GM21576 (cell line): Measurements from ENCODE around the gene C1orf116.

Source experiments
- ATAC-seq: cut with Tn5 transposase; IDR thresholded peaks from one replicate; pipeline ENCODE4 v1.9.1; 2021; ENCODE audit warnings: mild to moderate bottlenecking, moderate library complexity; ENCODE audit not compliant: unreplicated experiment

C1orf116 gene

DNA sequence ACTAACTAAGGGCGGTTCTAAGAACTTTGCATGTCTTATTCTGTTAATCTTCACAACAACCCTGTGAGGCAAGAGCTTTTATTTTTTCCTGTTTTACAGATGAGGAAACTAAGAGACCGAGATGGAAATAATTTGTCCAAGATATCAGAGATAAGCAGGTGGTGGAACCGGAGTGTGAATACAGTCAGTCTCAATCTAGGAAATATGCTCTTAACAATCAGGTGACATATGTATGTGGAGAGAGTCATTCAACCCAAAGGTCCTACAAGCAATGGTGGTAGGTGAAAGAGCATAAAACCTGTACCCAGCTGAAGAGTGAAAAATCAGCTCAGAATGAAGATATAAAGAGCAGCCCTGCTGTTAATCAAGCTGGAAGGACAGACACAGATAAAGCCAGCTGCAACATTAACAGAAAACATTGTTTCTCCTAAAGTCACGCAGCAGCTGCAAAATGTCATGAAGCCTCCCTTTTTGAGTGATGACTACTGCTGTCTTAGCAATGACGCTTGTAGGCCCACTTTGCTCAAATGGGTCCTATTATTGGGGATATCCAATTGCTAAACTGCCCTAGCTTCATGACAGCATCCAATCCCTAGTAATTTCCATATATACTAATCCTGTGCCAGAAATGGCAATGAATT is 31.8 kb downstream of the C1orf116 start:
- ATAC-seq: no peak

- ATAC-seq: no peak
These were observed 33.7 kb downstream of the C1orf116 start for GRCh38 chr1:206998816-206999215.

GRCh38 chr1:206992790-206993189 is 39.8 kb downstream of the C1orf116 start:
- no peak for ATAC-seq

GRCh38 chr1:206987873-206988272 is 44.7 kb downstream of the C1orf116 start:
- no peak for ATAC-seq

- no peak for ATAC-seq
These were observed 45.7 kb downstream of the C1orf116 start for GRCh38 chr1:206986885-206987284.

GRCh38 chr1:206986402-206986801 is 46.2 kb downstream of the C1orf116 start:
- ATAC-seq: no peak

DNA sequence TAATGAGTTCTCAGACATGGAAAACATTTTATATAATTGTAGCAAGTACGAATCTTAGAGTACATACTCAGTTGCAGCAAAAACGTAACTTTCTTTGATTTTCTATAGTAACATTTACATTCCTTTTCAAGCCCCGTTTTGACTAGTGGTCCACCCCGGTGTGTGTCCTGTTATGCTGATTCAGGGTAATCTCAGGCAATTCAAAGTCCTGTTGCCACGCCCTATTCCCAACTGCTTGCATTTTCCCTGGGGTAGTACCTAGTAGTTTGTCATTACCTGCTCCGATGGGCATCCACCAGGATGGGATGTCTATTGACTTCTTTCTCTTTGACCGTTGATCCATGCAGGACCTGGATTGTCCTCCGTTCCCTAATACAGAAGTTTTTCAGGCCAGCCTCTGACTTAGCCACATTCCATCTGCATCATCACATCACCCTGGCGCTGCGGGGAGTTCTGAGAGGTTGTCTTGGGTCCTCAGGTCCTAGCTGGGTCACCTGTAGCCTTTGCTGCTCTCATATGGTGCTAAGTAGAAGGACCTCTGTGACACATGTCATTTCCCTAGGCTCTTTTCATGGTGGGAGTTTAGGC is 47.3 kb downstream of the C1orf116 start:
- no peak for ATAC-seq

DNA sequence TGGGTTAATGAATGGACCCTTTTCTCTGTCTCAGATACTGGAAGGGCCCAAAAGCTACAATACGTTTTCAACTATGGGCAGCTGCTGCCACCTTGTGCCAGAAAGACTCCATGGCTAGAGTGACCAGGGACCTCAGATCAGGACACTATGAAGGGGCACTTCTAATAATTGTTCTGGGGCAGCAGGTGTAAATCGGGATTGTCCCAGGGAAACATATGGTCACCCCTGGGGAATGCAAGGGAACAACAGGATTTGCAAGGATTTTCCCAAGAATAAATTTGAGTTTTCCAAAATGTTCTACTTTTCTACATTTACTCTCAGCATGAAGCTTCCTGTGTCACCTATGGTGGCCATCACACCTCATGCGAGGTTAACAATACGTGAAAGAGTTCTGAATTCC is 50.3 kb downstream of the C1orf116 start:
- ATAC-seq: no peak

- no peak for ATAC-seq
These were observed 53.0 kb downstream of the C1orf116 start for GRCh38 chr1:206979379-206980043.

- ATAC-seq: no peak
These were observed 54.3 kb downstream of the C1orf116 start for GRCh38 chr1:206978259-206978658.

GRCh38 chr1:206975306-206975705 is 57.2 kb downstream of the C1orf116 start:
- ATAC-seq: no peak

- no peak for ATAC-seq
These were observed 58.4 kb downstream of the C1orf116 start for GRCh38 chr1:206974140-206974539.

DNA sequence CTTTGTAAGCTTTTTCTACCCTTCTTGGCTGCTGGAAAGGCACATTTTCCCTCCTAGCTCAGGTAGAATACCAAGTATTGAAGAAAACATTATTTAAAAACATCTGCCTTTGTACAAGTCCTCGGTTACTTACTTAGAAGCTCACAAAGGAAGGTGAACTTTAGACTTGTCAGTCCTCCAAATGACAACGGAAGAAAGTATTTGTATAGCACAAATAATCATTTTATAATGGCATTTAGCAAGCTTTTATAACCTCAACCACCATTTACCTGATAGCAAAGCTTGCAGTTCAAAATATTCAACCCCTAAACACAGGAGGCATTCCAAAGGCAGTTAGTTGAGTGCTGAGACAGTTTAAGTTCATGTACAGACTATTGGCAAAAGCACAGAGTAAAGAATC is 59.8 kb downstream of the C1orf116 start:
- ATAC-seq: no peak

DNA sequence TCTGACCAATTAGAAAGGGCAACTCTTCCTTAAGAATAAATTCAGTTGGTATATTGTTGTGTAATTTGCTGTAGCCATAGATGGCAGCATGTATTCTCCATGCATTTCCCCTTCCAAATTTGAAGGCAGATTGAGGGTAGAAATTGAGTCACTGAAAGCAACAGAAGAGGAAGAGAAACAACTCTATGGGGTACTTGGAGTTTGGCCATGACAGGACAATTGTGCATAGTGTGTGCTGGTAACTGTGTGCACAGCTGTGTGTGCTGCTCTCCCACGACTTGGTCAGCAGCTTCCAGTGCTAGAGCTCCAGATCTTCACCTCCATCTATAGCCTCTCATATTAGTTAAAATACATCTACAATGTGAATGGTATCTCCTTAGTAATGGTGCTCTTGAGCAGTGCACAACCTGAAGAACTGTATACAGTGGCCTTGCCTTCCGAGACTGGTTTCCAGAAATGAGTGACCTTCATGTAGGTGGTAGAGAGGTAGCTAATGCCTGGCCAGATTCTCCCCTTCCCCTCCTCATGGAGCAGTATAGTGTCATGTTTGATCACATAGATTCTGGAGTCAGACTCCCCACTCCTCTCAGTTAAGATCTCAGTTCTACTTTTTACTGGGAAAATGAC is 61.4 kb downstream of the C1orf116 start:
- peak; percentile 65 for ATAC-seq

DNA sequence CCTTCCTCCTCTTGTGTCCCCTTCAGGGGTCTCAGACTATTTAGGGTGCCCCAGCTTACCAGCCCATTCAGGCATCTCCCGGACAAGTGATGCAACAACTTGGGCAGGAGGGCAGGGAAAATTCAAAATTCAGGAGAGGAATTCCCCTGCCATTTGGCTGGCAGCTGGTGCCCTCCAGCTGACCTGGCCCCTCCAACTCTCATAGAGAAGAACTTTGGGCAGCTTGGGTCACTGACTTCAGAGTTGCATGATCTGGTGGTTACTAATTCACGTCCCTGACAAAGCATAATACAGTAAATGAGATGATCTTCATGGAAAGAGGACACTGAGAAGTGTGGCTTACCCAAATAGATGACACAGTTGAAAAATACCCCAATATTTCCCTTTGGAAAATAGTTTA is 62.1 kb downstream of the C1orf116 start, which contains the start of gene FCAMR:
Gene FCAMR, minus strand, starts transcription at position 15 of the 400 bp plus-strand sequence. CDS start 335 bp downstream, outside the sequence.
- no peak for ATAC-seq

DNA sequence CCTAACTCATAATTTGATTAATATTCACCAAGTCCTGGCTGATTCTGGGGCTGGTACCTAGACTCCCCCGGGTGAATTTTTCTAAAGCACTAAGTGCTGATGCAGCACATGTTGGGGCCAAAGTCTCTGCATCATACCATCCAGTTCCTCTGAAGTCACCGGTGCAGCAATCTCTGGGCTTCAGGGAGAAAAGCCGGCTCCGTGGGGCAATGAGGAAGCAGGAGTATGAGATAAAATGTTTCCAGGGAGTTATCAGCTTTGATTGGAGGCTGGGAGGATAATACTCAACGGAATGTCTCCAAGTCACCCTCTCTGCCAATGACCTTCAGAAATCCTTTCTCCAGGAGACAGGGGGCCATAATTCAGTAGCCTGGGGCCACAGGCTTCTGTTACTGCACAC is 63.5 kb downstream of the C1orf116 start:
- no peak for ATAC-seq
